ENCODE results near the gene GDPD3. TPM values are rescaled to one million over a fixed set of nuclear protein-coding genes. Genes with fewer than 3 reads are reported as not detected.
A peak's percentile ranks its signal among the peaks of the same experiment; 100 is the strongest.

The GDPD3 gene
- total RNA-seq, 5 donors from 2014 or later (not counting 1 experiment from before 2014, with no cell fraction given) = 11.1 to 27.2 (median 22.1) TPM

GRCh38 chr16:30086291-30087140 is 26.8 kb downstream of the GDPD3 start:
- no peak for DNase-seq
- peaks cover 12 to 25% of the 10 kb centered on the region in 2 experiments for H3K4me1 ChIP-seq (ENCODE audit: control insufficient read depth in 1 of 2, extremely low read depth in 1 of 2, insufficient read depth in 2 of 2, low read length in 2 of 2)
- Mint-ChIP-seq H3K27me3 (no peaks in the 10 kb centered on the region), H3K4me3 (no peak overlapping the region), H3K36me3 (peaks cover 26% of the 10 kb centered on the region), H3K27ac (peak overlapping the region in 1 of 2 donors; percentile 19), H3K4me1 (peaks cover 20 to 30% (median 23%) of the 10 kb centered on the region in 3 donors), H3K9me3 (no peaks in the 10 kb centered on the region)
- no peak overlapping the region for H3K4me3 ChIP-seq (ENCODE audit: control insufficient read depth in 1 of 2, extremely low read depth in 1 of 2, low read length in 1 of 2)
- H3K9me3 ChIP-seq = no peaks in the 10 kb centered on the region
- CTCF ChIA-PET = no interaction called here
- H3K27me3 ChIP-seq (replicated peaks in 1 of 2; ENCODE audit: control insufficient read depth in 2 of 2, extremely low read depth in 1 of 2, insufficient read depth in 2 of 2, low read length in 1 of 2) = no peaks in the 10 kb centered on the region
- POLR2A ChIA-PET = no interaction called here
- WGBS (ENCODE audit: insufficient coverage) = 94% methylated on average over 13 of the region's 27 CpGs
- ATAC-seq (replicated peaks in 1 of 4) = no peak
- H3K27ac ChIP-seq (ENCODE audit: low read length) = no peak overlapping the region
- H3K36me3 ChIP-seq (ENCODE audit: control insufficient read depth in 2 of 2, extremely low read depth in 1 of 2, insufficient read depth in 1 of 2, low read length in 1 of 2) = peaks cover 29 to 38% of the 10 kb centered on the region in 2 donors

GRCh38 chr16:30085820-30086219 is 27.5 kb downstream of the GDPD3 start:
- no peaks in the 10 kb centered on the region for H3K9me3 ChIP-seq
- peaks cover 17 to 30% (median 22%) of the 10 kb centered on the region in 3 donors for H3K4me1 Mint-ChIP-seq
- H3K4me1 ChIP-seq (ENCODE audit: control insufficient read depth in 1 of 2, extremely low read depth in 1 of 2, insufficient read depth in 2 of 2, low read length in 2 of 2) = peaks cover 10 to 22% of the 10 kb centered on the region in 2 experiments
- peaks cover 26% of the 10 kb centered on the region for H3K36me3 Mint-ChIP-seq
- no peaks in the 10 kb centered on the region for H3K9me3 Mint-ChIP-seq
- no peaks in the 10 kb centered on the region for H3K27me3 Mint-ChIP-seq
- ATAC-seq (replicated peaks in 1 of 4) (no peak), DNase-seq (no peak)
- no peak overlapping the region for H3K4me3 Mint-ChIP-seq
- no peak overlapping the region for H3K27ac ChIP-seq (ENCODE audit: low read length)
- ChIA-PET POLR2A (no interaction called here), CTCF (no interaction called here)
- 93% methylated on average over 3 of the region's 6 CpGs for WGBS (ENCODE audit: insufficient coverage)
- H3K27me3 ChIP-seq (replicated peaks in 1 of 2; ENCODE audit: control insufficient read depth in 2 of 2, extremely low read depth in 1 of 2, insufficient read depth in 2 of 2, low read length in 1 of 2) = no peaks in the 10 kb centered on the region
- H3K4me3 ChIP-seq (ENCODE audit: control insufficient read depth in 1 of 2, extremely low read depth in 1 of 2, low read length in 1 of 2) = no peak overlapping the region
- H3K27ac Mint-ChIP-seq = no peak overlapping the region
- peaks cover 34 to 44% of the 10 kb centered on the region in 2 donors for H3K36me3 ChIP-seq (ENCODE audit: control insufficient read depth in 2 of 2, extremely low read depth in 1 of 2, insufficient read depth in 1 of 2, low read length in 1 of 2)

GRCh38 chr16:30085247-30085646 is 28.1 kb downstream of the GDPD3 start:
- Mint-ChIP-seq H3K4me1 (peaks cover 14 to 27% (median 19%) of the 10 kb centered on the region in 3 donors), H3K9me3 (no peaks in the 10 kb centered on the region), H3K27me3 (no peaks in the 10 kb centered on the region), H3K4me3 (no peak overlapping the region), H3K27ac (no peak overlapping the region), H3K36me3 (peaks cover 26% of the 10 kb centered on the region)
- no peaks in the 10 kb centered on the region for H3K9me3 ChIP-seq
- H3K27me3 ChIP-seq (replicated peaks in 1 of 2; ENCODE audit: control insufficient read depth in 2 of 2, extremely low read depth in 1 of 2, insufficient read depth in 2 of 2, low read length in 1 of 2) = no peaks in the 10 kb centered on the region
- ATAC-seq (replicated peaks in 1 of 4) (no peak), DNase-seq (no peak)
- CTCF ChIA-PET = no interaction called here
- POLR2A ChIA-PET = interaction anchor here in 1 of 2 donors (0.7 kb wide), 1 partner anchor 14 kb away, joined by 3 read pairs; no protein-coding TSS in a partner anchor
- no peak overlapping the region for H3K4me3 ChIP-seq (ENCODE audit: control insufficient read depth in 1 of 2, extremely low read depth in 1 of 2, low read length in 1 of 2)
- H3K27ac ChIP-seq (ENCODE audit: low read length) = no peak overlapping the region
- H3K36me3 ChIP-seq (ENCODE audit: control insufficient read depth in 2 of 2, extremely low read depth in 1 of 2, insufficient read depth in 1 of 2, low read length in 1 of 2) = peaks cover 34 to 48% of the 10 kb centered on the region in 2 donors
- peaks cover 5 to 20% of the 10 kb centered on the region in 2 experiments for H3K4me1 ChIP-seq (ENCODE audit: control insufficient read depth in 1 of 2, extremely low read depth in 1 of 2, insufficient read depth in 2 of 2, low read length in 2 of 2)
- 100% methylated on average over 1 of the region's 3 CpGs for WGBS (ENCODE audit: insufficient coverage)

GRCh38 chr16:30084816-30085159 is 28.5 kb downstream of the GDPD3 start:
- Histone ChIP-seq H3K27me3 (replicated peaks in 1 of 2; ENCODE audit: control insufficient read depth in 2 of 2, extremely low read depth in 1 of 2, insufficient read depth in 2 of 2, low read length in 1 of 2) (no peaks in the 10 kb centered on the region), H3K36me3 (ENCODE audit: control insufficient read depth in 2 of 2, extremely low read depth in 1 of 2, insufficient read depth in 1 of 2, low read length in 1 of 2) (peaks cover 34 to 52% of the 10 kb centered on the region in 2 donors), H3K9me3 (no peaks in the 10 kb centered on the region), H3K4me1 (ENCODE audit: control insufficient read depth in 1 of 2, extremely low read depth in 1 of 2, insufficient read depth in 2 of 2, low read length in 2 of 2) (peaks cover under 1 to 16% of the 10 kb centered on the region in 2 experiments), H3K4me3 (ENCODE audit: control insufficient read depth in 1 of 2, extremely low read depth in 1 of 2, low read length in 1 of 2) (no peak overlapping the region), H3K27ac (ENCODE audit: low read length) (no peak overlapping the region)
- H3K36me3 Mint-ChIP-seq = peaks cover 27% of the 10 kb centered on the region
- WGBS (ENCODE audit: insufficient coverage) = 86% methylated on average over 12 of the region's 17 CpGs
- POLR2A ChIA-PET = interaction anchor here in 1 of 2 donors (0.7 kb wide), 1 partner anchor 14 kb away, joined by 3 read pairs; no protein-coding TSS in a partner anchor
- H3K9me3 Mint-ChIP-seq = no peaks in the 10 kb centered on the region
- H3K4me3 Mint-ChIP-seq = no peak overlapping the region
- H3K4me1 Mint-ChIP-seq = peaks cover 10 to 24% (median 15%) of the 10 kb centered on the region in 3 donors
- CTCF ChIA-PET = no interaction called here
- no peaks in the 10 kb centered on the region for H3K27me3 Mint-ChIP-seq
- ATAC-seq (replicated peaks in 1 of 4) = no peak
- DNase-seq = no peak
- H3K27ac Mint-ChIP-seq = no peak overlapping the region

GRCh38 chr16:30084096-30084815 is 29.1 kb downstream of the GDPD3 start:
- H3K27me3 Mint-ChIP-seq = no peaks in the 10 kb centered on the region
- POLR2A ChIA-PET = interaction anchor here in 1 of 2 donors (0.7 kb wide), 1 partner anchor 15 kb away, joined by 3 read pairs; no protein-coding TSS in a partner anchor
- H3K36me3 ChIP-seq (ENCODE audit: control insufficient read depth in 2 of 2, extremely low read depth in 1 of 2, insufficient read depth in 1 of 2, low read length in 1 of 2) = peaks cover 34 to 58% of the 10 kb centered on the region in 2 donors

GRCh38 chr16:30083216-30084055 is 29.9 kb downstream of the GDPD3 start:
- H3K27ac ChIP-seq (ENCODE audit: low read length) = no peak overlapping the region
- no peaks in the 10 kb centered on the region for H3K9me3 ChIP-seq
- ChIA-PET CTCF (no interaction called here), POLR2A (interaction anchor here in 1 of 2 donors (0.6 kb wide), 1 partner anchor 22 kb away, joined by 13 read pairs; no protein-coding TSS in a partner anchor)
- no peak overlapping the region for H3K4me3 Mint-ChIP-seq
- DNase-seq (no peak), ATAC-seq (replicated peaks in 1 of 4) (no peak)
- H3K36me3 ChIP-seq (ENCODE audit: control insufficient read depth in 2 of 2, extremely low read depth in 1 of 2, insufficient read depth in 1 of 2, low read length in 1 of 2) = peaks cover 34 to 64% of the 10 kb centered on the region in 2 donors
- H3K27me3 ChIP-seq (replicated peaks in 1 of 2; ENCODE audit: control insufficient read depth in 2 of 2, extremely low read depth in 1 of 2, insufficient read depth in 2 of 2, low read length in 1 of 2) = no peaks in the 10 kb centered on the region
- H3K4me1 ChIP-seq (ENCODE audit: control insufficient read depth in 1 of 2, extremely low read depth in 1 of 2, insufficient read depth in 2 of 2, low read length in 2 of 2) = peaks cover 0 to 20% of the 10 kb centered on the region in 2 experiments
- H3K4me3 ChIP-seq (ENCODE audit: control insufficient read depth in 1 of 2, extremely low read depth in 1 of 2, low read length in 1 of 2) = no peak overlapping the region
- no peaks in the 10 kb centered on the region for H3K9me3 Mint-ChIP-seq
- H3K4me1 Mint-ChIP-seq = peaks cover 11 to 20% (median 14%) of the 10 kb centered on the region in 3 donors
- peaks cover 32% of the 10 kb centered on the region for H3K36me3 Mint-ChIP-seq
- WGBS (ENCODE audit: insufficient coverage) = 96% methylated on average over 16 of the region's 24 CpGs
- H3K27ac Mint-ChIP-seq = no peak overlapping the region
- no peaks in the 10 kb centered on the region for H3K27me3 Mint-ChIP-seq

More at GRCh38 chr16:30084096-30084815, 29.1 kb downstream of the GDPD3 start:
- 96% methylated on average over 12 of the region's 18 CpGs for WGBS (ENCODE audit: insufficient coverage)
- Histone ChIP-seq H3K4me1 (ENCODE audit: control insufficient read depth in 1 of 2, extremely low read depth in 1 of 2, insufficient read depth in 2 of 2, low read length in 2 of 2) (peaks cover 0 to 19% of the 10 kb centered on the region in 2 experiments), H3K9me3 (no peaks in the 10 kb centered on the region), H3K27ac (ENCODE audit: low read length) (no peak overlapping the region), H3K27me3 (replicated peaks in 1 of 2; ENCODE audit: control insufficient read depth in 2 of 2, extremely low read depth in 1 of 2, insufficient read depth in 2 of 2, low read length in 1 of 2) (no peaks in the 10 kb centered on the region), H3K4me3 (ENCODE audit: control insufficient read depth in 1 of 2, extremely low read depth in 1 of 2, low read length in 1 of 2) (no peak overlapping the region)
- ATAC-seq (replicated peaks in 1 of 4) = no peak
- Mint-ChIP-seq H3K27ac (no peak overlapping the region), H3K36me3 (peaks cover 32% of the 10 kb centered on the region), H3K9me3 (no peaks in the 10 kb centered on the region), H3K4me3 (no peak overlapping the region), H3K4me1 (peaks cover 10 to 22% (median 15%) of the 10 kb centered on the region in 3 donors)
- CTCF ChIA-PET = no interaction called here
- no peak for DNase-seq
